PFSK-1 (cell line): ENCODE measurements around the gene NRXN3.

Source experiments
- FOXP2 ChIP-seq: optimal IDR thresholded peaks from 2 replicates; pipeline ENCODE3; 2011; ENCODE audit warnings: borderline replicate concordance, control low read depth, inconsistent platforms; ENCODE audit not compliant: insufficient read depth; ENCODE audit errors: extremely low read length, extremely low read depth
- POLR2AphosphoS5 ChIP-seq: IDR thresholded peaks from 2 replicates; pipeline ENCODE4 v1.6.1; 2012; ENCODE audit warnings: low read depth, mild to moderate bottlenecking, control low read depth, low read length, moderate library complexity
- REST ChIP-seq, 2 experiments: IDR thresholded peaks; 2 replicates each; pipeline versions ENCODE4 v1.6.1 to v1.8.0; 2011 to 2012; ENCODE audit warnings: low read depth in 2 of 2, low read length in 2 of 2, control low read depth in 1 of 2, inconsistent platforms in 1 of 2, mild to moderate bottlenecking in 1 of 2, moderate library complexity in 1 of 2; ENCODE audit not compliant: insufficient read depth in 1 of 2
- SIN3A ChIP-seq: IDR thresholded peaks from 2 replicates; pipeline ENCODE4 v1.6.1; 2012; ENCODE audit warnings: mild to moderate bottlenecking, low read length, moderate library complexity, borderline replicate concordance; ENCODE audit not compliant: insufficient read depth
- TAF1 ChIP-seq: IDR thresholded peaks from 2 replicates; pipeline ENCODE4 v1.6.1; 2012; ENCODE audit warnings: low read length, control low read depth, borderline replicate concordance; ENCODE audit not compliant: insufficient read depth

The NRXN3 gene

GRCh38 chr14:78637908-78638475 lies 467.8 kb downstream of the NRXN3 start:
- TF ChIP-seq FOXP2 = no peak
- TF ChIP-seq REST (IDR thresholded peaks at IDR 0.05; ENCODE audit: insufficient read depth in 1 of 2, low read depth in 2 of 2, low read length in 2 of 2) = no peak
- TF ChIP-seq SIN3A = no peak
- TF ChIP-seq POLR2AphosphoS5 = no peak
- no peak for TF ChIP-seq TAF1

DNA sequence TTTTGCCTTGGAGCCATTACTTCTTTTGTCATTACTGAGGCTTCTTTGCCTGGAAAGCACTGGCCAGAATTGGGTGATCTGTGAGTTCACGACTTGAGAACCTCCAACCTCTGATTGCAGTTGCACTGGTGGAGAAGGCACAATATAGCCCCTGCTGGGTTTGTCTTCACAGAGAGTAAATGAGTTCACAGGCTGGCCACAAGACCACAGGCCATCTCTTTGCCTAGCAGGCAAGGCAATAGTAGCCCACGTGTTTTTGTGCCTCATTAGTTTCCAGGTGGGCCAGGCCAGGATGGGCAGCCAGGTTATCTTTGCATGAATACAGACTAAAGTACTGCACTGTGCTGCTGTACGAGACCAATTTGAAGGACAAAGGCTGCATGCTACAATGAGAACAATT lies 468.8 kb downstream of the NRXN3 start:
- TF ChIP-seq REST (IDR thresholded peaks at IDR 0.05; ENCODE audit: insufficient read depth in 1 of 2, low read depth in 2 of 2, low read length in 2 of 2) (no peak), POLR2AphosphoS5 (no peak), SIN3A (no peak), FOXP2 (no peak), TAF1 (no peak)

DNA sequence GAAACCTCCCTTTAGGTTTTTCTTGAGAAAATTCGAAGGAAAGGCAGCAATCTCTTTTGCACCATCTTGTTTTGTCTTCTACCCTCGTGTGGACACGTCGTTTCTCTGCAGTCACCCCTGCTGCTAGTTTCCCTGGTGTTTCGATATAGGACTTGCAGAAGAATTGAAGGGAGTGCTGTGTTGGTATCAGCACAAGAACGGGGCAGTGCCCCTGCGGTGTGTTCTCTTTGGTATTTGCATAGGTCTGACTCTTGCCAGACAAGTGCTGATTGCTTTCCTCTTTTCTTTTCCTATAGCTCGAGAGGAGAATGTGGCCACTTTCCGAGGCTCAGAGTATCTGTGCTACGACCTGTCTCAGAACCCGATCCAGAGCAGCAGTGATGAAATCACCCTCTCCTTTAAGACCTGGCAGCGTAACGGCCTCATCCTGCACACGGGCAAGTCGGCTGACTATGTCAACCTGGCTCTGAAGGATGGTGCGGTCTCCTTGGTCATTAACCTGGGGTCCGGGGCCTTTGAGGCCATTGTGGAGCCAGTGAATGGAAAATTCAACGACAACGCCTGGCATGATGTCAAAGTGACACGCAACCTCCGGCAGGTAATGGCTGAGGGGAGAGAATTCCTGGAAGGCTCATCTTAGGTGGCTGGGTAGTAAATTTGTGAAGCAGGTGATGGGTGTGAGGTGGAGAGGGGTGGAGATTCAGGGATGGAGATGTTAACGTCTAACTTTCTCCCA lies 474.8 kb downstream of the NRXN3 start:
- TF ChIP-seq FOXP2 (no peak), REST (IDR thresholded peaks at IDR 0.05; ENCODE audit: insufficient read depth in 1 of 2, low read depth in 2 of 2, low read length in 2 of 2) (no peak), SIN3A (no peak), TAF1 (no peak), POLR2AphosphoS5 (no peak)

DNA sequence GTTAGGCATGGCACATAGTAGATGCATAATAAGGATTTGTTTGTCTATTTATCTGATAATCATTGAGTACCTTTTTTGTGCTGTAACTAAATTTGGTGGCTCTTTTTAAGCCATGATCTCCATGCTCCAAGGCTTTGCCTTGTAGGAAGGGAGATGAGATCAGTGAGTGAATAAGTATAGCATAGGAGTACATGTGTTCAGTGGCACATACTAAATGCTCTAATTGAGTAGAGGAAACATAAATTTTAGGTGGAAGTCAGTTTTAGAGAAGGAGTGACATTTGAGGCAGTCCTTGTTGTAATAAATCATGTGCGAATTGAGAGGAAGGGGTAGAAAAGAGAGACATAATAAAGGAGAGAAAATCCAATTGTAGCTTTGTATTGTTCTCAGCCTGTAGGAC lies 482.6 kb downstream of the NRXN3 start:
- TF ChIP-seq FOXP2 = no peak
- TF ChIP-seq SIN3A = no peak
- TF ChIP-seq REST (IDR thresholded peaks at IDR 0.05; ENCODE audit: insufficient read depth in 1 of 2, low read depth in 2 of 2, low read length in 2 of 2) = no peak
- no peak for TF ChIP-seq POLR2AphosphoS5
- no peak for TF ChIP-seq TAF1

DNA sequence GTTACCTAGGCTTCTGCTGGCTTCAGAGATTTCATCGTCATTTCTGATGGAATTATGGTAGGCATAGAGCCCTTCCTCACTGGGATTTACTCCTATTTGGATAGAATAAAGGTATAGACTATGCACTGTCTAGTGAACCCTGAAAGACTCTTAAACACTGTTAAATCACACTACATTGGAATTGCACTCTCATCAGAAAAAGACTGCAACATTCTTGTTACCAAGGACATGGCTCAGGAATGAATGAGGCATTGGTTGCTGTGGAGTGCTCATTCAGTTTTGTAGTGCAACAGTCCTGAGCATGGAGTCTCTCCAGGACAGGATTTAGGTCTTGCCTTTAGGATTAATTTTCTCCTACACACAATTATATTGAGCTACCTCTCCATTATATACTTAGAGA lies 483.0 kb downstream of the NRXN3 start:
- TF ChIP-seq TAF1 = no peak
- no peak for TF ChIP-seq POLR2AphosphoS5
- no peak for TF ChIP-seq REST (IDR thresholded peaks at IDR 0.05; ENCODE audit: insufficient read depth in 1 of 2, low read depth in 2 of 2, low read length in 2 of 2)
- TF ChIP-seq SIN3A = no peak
- no peak for TF ChIP-seq FOXP2
